HG03354 (cell line): Measurements from ENCODE around the gene DOCK1.

Experiments used
- ATAC-seq: cut with Tn5 transposase; IDR thresholded peaks from one replicate; pipeline ENCODE4 v1.9.1; 2021; ENCODE audit warnings: mild to moderate bottlenecking; ENCODE audit not compliant: unreplicated experiment, poor library complexity, severe bottlenecking

DOCK1 gene

GRCh38 chr10:126979311-126979710 is 74.1 kb downstream of the DOCK1 start:
- ATAC-seq = no peak

DNA sequence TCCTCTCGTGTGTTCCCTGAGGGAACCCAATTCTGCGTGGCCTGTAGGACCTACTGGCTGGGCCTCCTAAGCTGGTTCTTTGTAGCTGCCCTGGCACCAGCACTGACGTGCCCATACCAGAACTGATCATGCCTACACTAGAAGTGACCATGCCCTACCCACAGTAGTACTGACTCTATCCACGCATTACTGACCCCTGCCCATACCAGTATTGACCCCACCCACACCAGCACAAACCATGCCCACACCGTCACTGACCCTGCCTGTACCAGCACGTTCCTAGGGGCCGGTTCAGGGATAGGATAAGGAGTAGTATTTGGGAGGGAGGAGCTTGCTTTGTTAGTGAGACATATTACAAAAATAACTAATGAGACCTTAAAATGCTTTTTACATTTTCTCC is 88.0 kb downstream of the DOCK1 start:
- no peak for ATAC-seq

- no peak for ATAC-seq
Measured at GRCh38 chr10:126997801-126998590, 92.8 kb downstream of the DOCK1 start.

- ATAC-seq = no peak
Measured at GRCh38 chr10:127000598-127000997, 95.4 kb downstream of the DOCK1 start.

DNA sequence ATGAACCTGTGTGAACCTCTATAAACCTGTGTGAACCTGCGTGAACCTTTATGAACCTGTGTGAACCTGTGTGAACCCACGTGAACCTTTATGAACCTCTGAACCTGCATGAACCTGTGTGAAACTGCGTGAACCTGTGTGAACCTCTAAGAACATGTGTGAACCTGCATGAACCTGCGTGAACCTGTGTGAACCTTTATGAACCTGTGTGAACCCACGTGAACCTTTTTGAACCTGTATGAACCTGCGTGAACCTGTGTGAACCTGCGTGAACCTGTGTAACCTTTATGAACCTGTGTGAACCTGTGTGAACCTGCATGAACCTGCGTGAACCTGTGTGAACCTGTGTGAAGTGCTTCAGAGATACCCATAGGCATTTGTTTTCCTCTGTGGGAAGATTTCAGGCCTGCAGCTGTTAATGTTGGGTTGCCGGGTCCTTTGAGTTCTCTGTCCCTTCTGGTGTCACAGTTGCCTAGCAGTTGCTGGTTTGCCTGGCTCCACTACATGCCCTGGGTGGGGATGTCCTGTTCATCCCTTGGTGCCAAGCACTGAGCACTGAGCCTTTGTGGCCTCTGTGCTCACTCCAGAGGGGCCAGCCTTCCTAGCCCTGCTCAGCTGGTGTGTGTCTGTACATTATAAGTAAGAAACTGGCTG is 97.9 kb downstream of the DOCK1 start:
- no peak for ATAC-seq

DNA sequence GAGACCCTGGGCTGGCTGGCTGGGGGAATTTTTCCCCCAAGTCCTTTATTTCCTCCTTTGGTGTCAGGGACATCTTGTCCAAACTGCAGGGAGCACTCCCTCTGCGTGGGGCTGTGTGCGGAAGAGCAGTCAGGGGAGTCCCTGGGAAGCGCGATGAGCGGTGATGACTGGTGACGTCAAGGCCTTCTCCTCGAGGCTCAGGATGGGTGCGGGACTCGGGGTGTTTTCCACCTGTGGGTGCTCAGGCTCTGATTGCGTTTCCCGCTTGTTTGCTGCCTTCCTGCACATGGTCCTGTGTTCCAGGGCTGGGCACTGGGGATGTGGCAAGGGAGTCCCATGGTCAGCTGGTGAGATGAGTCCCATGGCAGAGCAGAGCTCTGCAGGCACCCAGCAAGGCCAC is 101.2 kb downstream of the DOCK1 start:
- no peak for ATAC-seq

DNA sequence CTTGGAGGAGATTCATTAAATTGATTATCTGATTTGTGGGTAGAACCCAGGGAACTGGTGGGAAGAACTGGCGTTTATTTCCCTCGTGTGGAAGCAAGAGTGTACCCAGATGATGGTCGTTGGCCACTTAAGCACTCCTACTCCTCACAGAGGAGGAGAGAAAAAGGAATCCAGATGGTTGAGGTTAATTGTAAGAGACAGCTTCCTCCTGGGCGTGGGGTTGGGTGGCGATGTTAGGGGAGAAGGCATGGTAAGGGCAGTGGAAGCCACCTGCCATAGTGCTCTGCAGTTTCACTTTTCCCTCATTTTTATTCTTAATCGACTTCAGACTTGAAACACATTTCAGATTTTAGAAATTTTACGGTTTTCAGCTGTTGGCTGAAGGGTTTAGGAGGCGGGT is 104.1 kb downstream of the DOCK1 start:
- no peak for ATAC-seq

- ATAC-seq = no peak
Measured at GRCh38 chr10:127011174-127011573, 105.9 kb downstream of the DOCK1 start.

DNA sequence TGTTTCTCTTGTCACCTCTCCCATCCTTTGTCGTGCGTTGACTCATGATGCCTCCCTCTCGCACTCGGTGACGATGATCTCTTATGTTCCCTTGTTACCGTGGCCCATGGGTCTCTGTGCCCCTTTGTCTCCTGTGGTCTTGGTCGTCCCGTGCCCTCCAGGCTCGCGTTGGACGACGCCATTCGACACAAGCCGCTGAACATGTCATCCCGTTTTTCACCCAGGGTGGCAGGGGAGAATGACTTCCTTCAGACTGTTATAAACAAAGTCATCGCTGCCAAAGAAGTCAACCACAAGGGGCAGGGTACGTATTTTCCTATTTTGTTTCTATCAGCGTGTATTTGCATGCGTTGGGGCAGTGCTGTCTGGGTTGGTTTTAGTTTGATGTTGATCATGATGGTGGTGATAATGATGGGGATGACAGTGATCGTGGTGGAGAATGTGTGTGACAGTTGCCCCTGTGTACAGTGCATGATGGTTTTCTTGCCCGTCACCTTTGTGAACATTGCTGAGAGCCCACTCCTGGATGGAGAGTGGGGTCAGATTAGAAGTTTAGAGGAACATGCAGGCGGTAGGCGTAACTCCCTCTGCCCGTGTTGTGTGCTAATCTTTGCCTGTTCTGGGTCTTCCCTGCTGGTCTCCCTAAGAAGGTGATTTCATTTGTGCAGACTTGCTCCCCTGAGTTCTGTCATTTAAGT is 107.0 kb downstream of the DOCK1 start:
- no peak for ATAC-seq

DNA sequence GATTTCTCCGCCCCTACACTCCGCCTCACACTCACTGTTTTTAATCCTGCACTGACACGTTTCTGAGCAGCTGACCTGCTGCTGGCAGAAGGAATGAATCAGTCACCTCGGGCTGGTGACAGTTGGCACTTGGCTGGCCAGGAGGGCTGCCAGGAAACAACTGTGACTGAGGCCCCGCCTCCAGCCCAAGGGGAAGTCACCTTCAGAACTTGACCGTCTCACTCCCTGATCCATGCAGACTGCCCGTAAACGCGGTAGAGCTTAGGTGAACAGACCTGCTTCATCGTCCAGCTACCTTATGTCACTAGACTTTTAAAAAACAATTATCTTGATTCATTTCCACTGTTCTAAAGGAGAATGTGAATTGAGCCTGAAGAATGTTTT is 107.5 kb downstream of the DOCK1 start:
- ATAC-seq = no peak

DNA sequence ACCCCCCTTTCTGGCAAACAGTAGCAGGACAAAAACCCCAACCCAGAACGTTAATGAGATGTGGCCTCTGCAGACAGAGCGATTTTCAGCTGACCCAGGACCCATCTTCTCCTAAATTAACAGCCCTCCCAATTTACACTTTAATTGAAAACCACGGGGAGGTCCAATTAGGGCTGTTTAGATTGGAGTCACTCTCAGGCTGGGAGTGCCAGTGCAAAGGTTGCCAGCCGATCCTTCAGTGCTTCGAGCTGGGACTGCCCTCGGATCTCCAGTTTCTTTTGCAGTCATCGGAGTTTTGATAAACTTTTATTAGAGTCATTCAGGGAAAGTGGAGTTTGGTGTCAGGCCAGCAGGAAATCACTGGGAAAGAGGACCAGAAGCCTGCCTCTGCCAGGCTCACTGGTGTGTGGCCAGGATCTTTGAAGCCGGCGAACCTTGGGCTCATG is 108.0 kb downstream of the DOCK1 start:
- no peak for ATAC-seq

DNA sequence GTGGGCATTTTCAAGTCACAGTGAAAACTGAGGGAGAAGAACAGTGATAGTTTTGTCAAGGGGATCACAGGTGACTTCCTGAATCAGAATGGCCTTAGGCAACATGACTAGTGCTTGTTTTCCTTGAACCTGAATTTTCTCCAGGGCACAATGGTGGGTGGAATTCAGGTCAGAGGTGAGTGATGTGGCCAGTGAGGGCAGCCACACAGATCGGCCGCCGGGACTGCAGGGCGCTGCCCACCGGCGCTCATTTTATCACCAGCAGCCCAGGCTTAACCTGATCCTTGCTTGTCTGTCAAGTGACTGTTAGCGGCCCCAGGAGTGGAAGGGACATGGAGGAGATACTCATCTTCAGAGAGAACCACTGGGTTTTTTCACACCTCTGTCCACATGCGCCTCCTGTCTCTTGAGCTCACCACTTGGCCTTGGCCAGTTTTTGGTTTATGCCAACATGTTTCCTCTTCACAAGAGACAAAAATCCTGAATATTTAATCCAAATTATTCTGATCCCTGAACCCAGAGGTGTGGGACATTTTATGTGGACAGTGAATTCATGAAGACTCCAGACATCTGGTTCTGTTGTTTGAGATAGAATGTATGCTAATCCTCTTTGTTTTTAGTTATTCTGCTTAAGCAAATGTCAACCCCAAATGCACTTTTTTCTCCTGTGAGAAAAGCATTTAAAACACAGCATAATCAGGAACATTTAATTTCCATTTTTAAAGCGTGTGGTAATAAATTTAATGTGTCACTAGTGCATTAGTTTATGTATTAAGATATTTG is 108.7 kb downstream of the DOCK1 start:
- ATAC-seq = no peak

- no peak for ATAC-seq
Measured at GRCh38 chr10:127014671-127015070, 109.4 kb downstream of the DOCK1 start.

- no peak for ATAC-seq
Measured at GRCh38 chr10:127015373-127015772, 110.1 kb downstream of the DOCK1 start.

DNA sequence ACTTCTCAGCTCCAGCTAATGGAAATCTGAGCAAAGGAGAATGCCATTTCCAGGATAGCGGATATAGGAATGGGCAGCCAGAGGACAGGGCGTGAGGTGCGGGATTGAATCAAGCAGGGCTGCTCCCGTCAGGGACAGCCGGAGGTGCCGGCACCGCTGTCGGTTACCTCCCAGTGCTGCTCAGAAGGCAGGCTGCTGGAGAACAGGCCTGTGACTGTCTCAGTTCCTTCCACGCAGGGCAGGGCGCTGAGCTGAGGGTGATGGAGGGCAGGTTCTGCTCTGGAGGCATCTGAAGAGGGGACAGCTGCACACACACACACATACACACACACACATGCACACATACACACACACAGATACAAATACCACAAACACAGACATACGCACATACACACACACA is 111.1 kb downstream of the DOCK1 start:
- no peak for ATAC-seq

- no peak for ATAC-seq
Measured at GRCh38 chr10:127017541-127018297, 112.5 kb downstream of the DOCK1 start.

DNA sequence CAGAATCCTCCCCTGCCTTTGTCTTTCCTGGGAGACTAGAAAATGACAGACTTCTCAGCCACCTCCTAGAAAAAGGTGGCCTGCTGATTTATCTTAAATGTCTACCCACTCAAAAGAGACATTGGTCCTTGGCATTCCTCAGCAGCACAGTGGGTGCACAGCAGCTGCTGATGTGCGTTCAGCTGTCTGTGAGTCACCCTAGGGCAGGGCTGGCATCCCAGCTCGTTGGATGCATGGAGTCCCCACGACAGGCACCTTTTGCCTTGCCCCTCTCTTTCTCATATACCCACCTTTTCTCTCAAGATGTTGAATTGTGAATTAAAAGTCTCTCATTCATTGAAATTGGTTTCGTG is 113.0 kb downstream of the DOCK1 start:
- no peak for ATAC-seq

DNA sequence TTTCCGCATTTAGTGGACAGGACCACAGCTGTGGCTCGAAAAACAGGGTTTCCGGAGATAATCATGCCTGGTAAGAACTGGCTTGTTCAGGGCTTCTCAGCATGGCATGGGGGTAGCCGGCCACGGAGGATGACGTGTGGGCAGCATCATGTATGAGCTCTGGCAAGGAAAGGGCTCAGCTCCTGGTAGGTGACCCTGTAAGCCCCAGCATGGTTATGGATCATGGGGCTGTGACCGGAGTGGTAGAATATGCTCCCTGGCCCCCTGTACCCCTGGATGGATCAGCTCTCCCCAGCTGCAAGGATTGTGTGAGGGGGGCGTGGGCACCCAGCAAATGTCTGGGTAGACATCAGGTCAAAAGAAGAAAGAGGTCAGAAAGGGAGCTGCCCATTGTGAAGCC is 113.5 kb downstream of the DOCK1 start:
- no peak for ATAC-seq

GRCh38 chr10:127020260-127020659 is 115.0 kb downstream of the DOCK1 start:
- ATAC-seq = no peak

DNA sequence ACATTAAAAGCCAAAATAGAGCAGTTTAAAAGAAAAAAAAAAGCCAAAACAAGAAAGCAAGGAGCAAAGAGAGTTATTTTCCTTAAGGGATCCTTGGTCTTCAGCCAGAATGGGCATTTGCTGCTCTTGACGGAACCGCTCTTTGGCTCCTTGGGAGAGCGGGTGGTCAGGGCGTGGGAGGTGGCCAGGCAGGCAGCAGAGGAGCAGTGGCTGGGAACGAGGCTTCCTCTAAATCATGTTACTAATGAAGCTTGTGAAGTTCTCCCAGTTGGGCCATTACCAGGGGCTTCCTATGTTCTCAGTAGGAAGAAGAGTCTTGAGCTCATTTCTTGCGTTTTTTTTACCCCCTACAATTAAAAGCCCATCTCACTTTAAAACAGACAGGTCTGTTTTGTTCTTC is 116.6 kb downstream of the DOCK1 start:
- ATAC-seq = no peak
